HG03342 (cell line): Measurements from ENCODE around the gene KIAA0825.

Experiments used
- ATAC-seq: cut with Tn5 transposase; IDR thresholded peaks from one replicate; pipeline ENCODE4 v1.9.1; 2021; ENCODE audit warnings: mild to moderate bottlenecking, moderate library complexity; ENCODE audit not compliant: unreplicated experiment

KIAA0825 gene

DNA sequence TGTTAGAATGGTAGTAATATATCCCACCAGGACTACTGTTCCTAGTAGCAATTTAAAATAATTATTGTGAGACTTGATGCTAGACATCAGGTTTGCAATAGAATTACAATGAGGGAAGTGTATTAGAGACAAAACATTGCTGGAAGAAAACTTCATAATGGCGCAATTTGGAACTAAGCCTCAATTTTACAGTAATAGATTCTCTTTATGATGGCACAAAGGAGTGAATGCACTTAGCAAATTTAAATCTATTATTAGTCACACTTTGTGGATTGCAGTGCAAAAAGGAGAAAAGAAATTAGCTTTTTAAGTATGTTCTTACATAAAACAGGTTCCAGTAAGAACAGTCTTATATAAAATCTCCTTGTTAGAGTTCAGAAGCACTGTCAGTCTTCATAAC, 358.3 kb downstream of the KIAA0825 start:
- no peak for ATAC-seq

- no peak for ATAC-seq
These were observed 364.2 kb downstream of the KIAA0825 start for GRCh38 chr5:94254214-94254613.

GRCh38 chr5:94250985-94251384, 367.4 kb downstream of the KIAA0825 start:
- no peak for ATAC-seq

- ATAC-seq, result no peak
These were observed 369.0 kb downstream of the KIAA0825 start for GRCh38 chr5:94249430-94249829.

DNA sequence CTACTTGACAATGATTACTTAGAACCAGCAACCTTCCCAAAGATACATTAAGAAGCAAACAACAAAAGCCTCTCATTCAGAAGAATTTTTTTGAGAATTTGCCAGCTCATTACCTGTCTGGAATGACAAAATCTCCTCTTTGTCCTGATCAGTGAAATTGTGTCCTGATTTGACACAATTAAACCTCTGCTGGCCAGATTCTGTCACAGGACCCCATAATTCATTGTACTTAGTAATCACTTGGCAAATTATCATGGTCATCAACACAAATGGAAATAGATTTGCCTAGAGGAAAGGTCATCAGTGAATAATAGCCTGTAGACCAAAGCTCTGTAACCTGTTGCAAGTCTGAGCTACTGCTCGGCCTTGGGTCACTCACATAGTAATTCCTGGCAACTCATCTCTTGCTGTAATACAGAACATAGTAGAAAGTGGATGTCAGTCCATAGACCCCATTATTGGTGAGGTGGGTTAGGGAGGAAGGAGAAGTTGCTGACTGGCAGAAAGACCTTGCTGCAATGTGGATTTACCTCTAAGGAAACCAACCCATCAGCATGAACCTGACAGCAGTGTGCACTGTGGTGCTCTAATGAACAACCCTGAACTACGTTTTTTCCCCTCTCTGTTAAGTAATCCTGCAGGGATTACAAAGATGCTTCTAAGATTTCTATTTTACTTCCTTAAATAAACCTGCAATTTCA, 370.1 kb downstream of the KIAA0825 start:
- ATAC-seq, result no peak

DNA sequence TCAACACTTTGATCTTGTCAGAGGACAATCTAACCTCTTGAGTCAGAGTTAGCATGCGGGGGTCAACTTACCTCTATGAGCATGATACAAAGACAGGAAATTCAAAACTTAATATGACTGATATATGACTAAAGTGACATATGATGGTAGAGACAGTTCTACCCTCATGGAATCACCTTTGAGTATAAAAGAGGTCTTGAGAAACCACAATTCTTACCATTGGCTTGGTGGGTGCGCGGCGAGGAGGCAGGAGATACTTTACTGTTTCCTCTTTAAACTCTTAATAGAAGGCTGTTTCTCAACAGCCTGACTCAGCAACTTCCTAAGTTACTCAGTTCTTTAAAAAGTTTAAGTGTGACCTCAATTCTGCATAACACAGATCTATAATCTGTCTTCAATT, 372.8 kb downstream of the KIAA0825 start:
- no peak for ATAC-seq

DNA sequence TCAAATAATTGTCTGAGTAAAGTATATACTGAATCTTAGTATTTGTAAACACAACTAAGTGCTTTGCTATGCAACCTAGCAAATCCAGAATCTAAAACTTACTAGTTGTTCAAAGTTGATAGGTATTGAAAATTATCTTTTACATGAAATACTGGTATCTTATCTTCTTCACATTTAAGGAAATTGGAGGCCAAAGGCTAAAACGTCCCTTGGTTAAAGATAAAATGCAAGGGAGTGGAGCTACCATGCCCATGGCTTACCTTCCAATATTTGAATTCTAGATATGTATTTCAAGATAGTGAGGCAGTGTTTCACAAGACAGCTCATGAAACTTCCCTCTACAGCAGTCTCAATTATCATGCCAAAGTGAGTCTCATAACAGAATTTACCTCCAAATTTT, 373.5 kb downstream of the KIAA0825 start:
- no peak for ATAC-seq

GRCh38 chr5:94243612-94244011, 374.8 kb downstream of the KIAA0825 start:
- no peak for ATAC-seq

DNA sequence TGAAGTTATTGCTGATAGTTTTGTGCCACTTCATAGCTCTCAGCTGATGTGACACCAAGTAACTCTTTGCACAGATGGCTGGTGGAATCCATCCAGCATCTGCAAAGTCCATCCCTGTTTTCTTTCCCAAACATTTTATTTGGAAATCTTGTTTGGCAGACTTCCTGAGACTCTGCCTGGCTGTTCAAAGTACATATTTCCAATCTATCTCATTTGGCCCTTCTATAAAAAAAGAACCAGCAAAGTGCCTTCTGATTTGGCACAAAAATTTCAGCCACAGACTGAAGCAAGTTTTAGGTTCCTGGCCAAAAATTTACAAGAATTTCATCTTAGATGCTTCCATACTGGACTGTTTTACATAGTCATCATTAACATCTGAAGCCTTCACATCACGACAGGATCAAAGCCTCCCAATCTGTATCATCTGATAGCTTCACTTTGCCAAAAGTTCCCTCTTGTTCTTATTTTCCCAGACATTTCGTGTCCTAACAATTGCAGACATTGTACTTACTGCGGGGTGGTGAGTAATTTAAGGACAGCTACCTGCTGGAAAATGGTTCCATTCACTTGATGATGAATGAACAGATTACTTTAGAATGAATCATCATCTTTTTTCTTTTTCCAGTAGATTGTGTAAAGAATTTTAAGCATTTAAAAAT, 377.3 kb downstream of the KIAA0825 start:
- ATAC-seq, result no peak

- no peak for ATAC-seq
These were observed 377.8 kb downstream of the KIAA0825 start for GRCh38 chr5:94240596-94240992.

DNA sequence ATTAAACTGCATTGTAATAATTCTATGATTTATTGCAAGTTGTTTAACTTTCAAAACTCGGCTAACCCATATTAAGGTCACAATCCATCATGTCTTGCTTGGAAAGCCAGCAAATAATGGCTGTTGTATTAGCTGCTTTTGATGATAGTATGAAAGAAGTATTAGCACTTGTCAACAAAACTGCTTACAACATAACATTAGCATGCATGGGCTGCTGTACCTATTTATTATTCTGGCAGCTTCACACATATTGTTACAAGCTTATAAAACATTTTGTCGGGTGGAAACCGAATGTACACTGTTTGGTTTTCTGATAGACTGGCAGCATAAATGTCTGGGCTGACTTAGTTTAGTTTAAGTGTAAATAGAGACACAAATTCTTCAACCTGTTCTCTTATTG, 378.3 kb downstream of the KIAA0825 start:
- no peak for ATAC-seq

DNA sequence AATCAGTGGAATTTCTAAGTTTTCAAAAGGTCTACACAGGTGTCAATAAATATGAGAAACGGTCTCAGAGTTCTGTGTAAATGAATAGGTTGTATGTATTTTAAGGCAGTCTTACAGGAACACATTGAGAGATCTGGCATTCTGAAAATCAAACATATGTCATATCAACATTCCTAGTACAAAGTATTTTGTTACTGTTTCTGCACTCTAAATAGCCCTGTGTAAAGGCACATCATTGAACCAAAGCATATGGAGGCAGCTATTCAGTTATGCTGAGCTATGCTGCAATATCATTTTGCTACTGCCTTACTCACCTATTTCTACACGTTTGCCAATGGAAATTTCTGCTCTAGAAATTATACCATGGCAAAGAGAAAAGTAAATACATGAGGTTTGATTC, 379.1 kb downstream of the KIAA0825 start:
- no peak for ATAC-seq

GRCh38 chr5:94234987-94235386, 383.4 kb downstream of the KIAA0825 start:
- ATAC-seq, result no peak

DNA sequence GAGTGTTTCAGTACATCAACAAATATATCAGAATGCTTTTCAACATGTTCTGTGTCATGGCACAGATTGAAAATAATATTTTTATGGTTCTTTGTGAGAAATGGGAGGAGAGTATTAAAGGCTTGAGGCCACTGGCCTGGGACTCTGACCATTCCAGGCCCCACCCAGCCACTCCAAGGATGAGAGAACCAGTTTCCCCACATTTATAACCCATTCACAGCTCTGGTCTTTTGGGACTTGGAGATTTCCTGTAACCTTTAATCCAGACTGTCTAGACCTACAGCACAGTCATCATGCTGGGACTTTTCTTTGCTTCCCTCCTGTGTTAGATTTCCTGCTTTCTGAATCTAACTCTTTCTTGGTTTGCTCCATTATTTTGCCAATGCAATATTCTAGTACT, 389.6 kb downstream of the KIAA0825 start:
- ATAC-seq, result no peak

GRCh38 chr5:94223235-94223634, 395.2 kb downstream of the KIAA0825 start:
- no peak for ATAC-seq

DNA sequence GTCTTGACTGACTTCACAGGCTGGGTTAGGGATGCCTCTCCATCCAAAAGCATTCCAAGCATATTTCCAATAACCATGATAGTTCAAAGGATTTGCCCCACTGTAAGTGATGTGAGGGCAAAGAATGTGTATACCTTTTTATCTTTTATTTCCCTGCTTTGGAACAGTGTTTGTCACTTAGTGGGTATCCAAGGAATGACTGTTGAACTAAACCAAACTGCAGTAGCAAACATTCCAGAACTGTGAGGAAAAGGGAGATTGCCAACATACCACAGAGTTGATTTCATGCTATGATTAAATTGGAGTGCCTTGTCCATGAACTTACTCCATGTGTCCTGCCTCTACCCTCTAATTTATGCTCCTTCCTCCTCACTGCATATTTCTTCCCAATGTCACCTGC, 400.0 kb downstream of the KIAA0825 start:
- no peak for ATAC-seq

GRCh38 chr5:94217745-94218144, 400.7 kb downstream of the KIAA0825 start:
- ATAC-seq, result no peak

- ATAC-seq, result no peak
These were observed 401.2 kb downstream of the KIAA0825 start for GRCh38 chr5:94217216-94217615.

DNA sequence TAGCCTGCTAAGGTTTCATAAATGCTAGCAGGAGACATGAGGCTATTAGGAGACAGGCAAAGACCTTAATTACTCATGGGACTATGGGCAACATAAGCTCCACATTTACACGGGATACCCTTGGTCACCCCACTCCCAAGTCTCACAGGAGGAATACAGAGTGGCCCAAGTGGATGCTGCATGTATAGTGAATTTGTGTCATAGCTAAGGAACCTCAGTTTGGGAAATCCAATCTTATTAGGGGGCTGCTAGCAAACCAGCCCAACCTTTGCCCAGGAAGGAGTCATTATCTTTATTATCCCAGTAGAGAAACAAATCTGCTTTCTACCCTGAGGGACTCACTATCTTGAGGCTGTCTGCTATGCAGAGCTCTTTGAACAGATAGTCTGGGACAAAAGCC, 405.9 kb downstream of the KIAA0825 start:
- no peak for ATAC-seq

DNA sequence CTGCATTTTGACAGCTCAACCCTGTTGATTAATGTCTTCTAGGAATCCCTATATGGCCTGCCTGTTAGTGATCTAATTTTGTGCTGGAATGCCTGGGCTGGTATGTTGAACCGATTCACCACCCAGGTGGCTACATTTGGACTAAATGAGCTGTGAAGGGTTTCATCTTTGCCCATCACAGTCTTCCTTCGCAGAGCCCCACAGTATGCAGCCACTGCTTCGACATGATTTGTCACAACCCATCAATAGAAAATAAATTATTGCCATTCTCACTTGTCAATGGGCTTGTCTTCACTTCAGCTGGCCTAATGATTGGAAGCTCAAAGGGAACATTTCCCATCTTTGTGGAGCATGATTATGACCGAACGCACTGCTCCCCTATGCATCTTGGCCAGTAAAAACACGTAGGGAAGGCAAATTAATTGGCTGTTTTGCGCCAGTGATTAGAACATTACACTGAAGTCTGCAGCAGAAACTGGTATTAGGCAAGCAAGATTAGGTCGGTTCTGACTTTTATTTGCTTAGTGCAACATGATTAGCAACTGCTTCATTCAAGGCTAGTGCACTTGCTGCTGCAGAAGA, 408.5 kb downstream of the KIAA0825 start:
- ATAC-seq, result no peak

GRCh38 chr5:94209272-94209671, 409.1 kb downstream of the KIAA0825 start:
- ATAC-seq, result no peak

DNA sequence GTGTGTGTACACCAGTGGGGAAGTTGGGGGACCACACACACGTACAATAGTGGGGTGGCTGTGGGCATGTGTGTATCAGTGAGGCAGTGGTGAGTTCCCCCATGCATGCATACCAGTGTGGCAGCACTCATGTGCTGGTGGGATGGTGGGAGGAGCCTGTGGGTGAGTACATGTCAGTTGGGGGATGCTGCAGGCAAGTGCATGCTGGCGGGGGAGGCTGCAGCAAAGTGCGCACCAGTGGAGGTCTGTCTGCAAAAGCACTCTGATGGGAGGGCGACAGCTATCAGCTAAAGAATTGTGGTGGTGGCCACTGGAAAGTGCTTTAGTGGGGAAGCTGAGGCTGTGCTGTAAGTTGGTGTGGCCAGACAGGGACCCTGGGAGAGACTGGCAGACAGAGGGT, 418.8 kb downstream of the KIAA0825 start:
- ATAC-seq, result no peak
